ENCODE measurements around the gene RIT1. TPM values are rescaled to one million over a fixed set of nuclear protein-coding genes. Genes with fewer than 3 reads are reported as not detected.

RIT1 gene
- total RNA-seq, 1 experiment from 2014 or later = 26.4 TPM

GRCh38 chr1:155861896-155862295 is 49.3 kb downstream of the RIT1 start:
- Histone ChIP-seq H2BK12ac (ENCODE audit: insufficient read length, low read depth, low read length) (no peak overlapping the region), H3K79me2 (ENCODE audit: insufficient read depth, low read length) (no peaks in the 10 kb centered on the region), H3K79me1 (ENCODE audit: insufficient read depth, low read depth, low read length, poor library complexity, severe bottlenecking) (no peaks in the 10 kb centered on the region), H3K18ac (ENCODE audit: insufficient read length, low read depth, low read length) (no peak overlapping the region), H3T11ph (ENCODE audit: low read length) (no peak overlapping the region), H3K23me2 (ENCODE audit: insufficient read length, low read depth, low read length, poor library complexity, severe bottlenecking) (no peaks in the 10 kb centered on the region), H3K9me3 (ENCODE audit: control insufficient read depth, low read depth, low read length) (no peaks in the 10 kb centered on the region), H3K4me2 (ENCODE audit: insufficient read depth, insufficient read length, low read length) (no peak overlapping the region), H4K91ac (ENCODE audit: insufficient read length, low read depth, low read length) (no peak overlapping the region), H3K27me3 (ENCODE audit: insufficient read depth, low read length) (no peaks in the 10 kb centered on the region), H3K4me1 (ENCODE audit: insufficient read depth, low read length) (no peaks in the 10 kb centered on the region), H2AK5ac (ENCODE audit: insufficient read length, low read length) (no peak overlapping the region), H3K14ac (ENCODE audit: insufficient read depth, low read length) (no peak overlapping the region), H2BK20ac (ENCODE audit: low read depth, low read length, poor library complexity, severe bottlenecking) (no peak overlapping the region), H2BK5ac (ENCODE audit: insufficient read length, low read length) (no peak overlapping the region), H4K20me1 (ENCODE audit: control insufficient read depth, insufficient read depth, insufficient read length) (no peaks in the 10 kb centered on the region), H3K4ac (ENCODE audit: low read depth, low read length) (no peak overlapping the region), H3K27ac (ENCODE audit: insufficient read length, low read depth, low read length) (no peak overlapping the region), H2BK120ac (ENCODE audit: low read depth, low read length, poor library complexity, severe bottlenecking) (no peak overlapping the region), H3K9ac (ENCODE audit: extremely low read depth, insufficient read length, low read length) (no peak overlapping the region), H4K5ac (ENCODE audit: insufficient read length, low read depth, low read length) (no peak overlapping the region), H3K23ac (ENCODE audit: insufficient read length, low read depth, low read length) (no peak overlapping the region), H4K8ac (replicated peaks; ENCODE audit: insufficient read length, low read depth, low read length) (no peak overlapping the region), H2AFZ (ENCODE audit: low read length) (no peak overlapping the region), H3K56ac (ENCODE audit: insufficient read length, low read depth, low read length) (no peak overlapping the region), H2BK15ac (ENCODE audit: low read depth, low read length) (no peak overlapping the region)
- H3K4me1 Mint-ChIP-seq = peaks cover 2 to 3% of the 10 kb centered on the region in 2 experiments; a peak in 2 of 4 replicates
- no peak overlapping the region for H3K4me3 Mint-ChIP-seq
- peaks cover 0 to 2% (median 0%) of the 10 kb centered on the region in 3 experiments; a peak in 1 of 7 replicates for H3K36me3 Mint-ChIP-seq (ENCODE audit: insufficient read depth in 1 of 3, low read depth in 3 of 3)
- H3K9me3 Mint-ChIP-seq = no peaks in the 10 kb centered on the region
- no peak for DNase-seq
- WGBS (ENCODE audit: extremely low coverage, insufficient read length, low lambda C conversion rate) = no CpG with 5 or more reads among the region's 2 CpGs
- peaks cover 17% of the 10 kb centered on the region for H3K27me3 Mint-ChIP-seq (ENCODE audit: low read depth)
- TF ChIP-seq, protein P1, sequence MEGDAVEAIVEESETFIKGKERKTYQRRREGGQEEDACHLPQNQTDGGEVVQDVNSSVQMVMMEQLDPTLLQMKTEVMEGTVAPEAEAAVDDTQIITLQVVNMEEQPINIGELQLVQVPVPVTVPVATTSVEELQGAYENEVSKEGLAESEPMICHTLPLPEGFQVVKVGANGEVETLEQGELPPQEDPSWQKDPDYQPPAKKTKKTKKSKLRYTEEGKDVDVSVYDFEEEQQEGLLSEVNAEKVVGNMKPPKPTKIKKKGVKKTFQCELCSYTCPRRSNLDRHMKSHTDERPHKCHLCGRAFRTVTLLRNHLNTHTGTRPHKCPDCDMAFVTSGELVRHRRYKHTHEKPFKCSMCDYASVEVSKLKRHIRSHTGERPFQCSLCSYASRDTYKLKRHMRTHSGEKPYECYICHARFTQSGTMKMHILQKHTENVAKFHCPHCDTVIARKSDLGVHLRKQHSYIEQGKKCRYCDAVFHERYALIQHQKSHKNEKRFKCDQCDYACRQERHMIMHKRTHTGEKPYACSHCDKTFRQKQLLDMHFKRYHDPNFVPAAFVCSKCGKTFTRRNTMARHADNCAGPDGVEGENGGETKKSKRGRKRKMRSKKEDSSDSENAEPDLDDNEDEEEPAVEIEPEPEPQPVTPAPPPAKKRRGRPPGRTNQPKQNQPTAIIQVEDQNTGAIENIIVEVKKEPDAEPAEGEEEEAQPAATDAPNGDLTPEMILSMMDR (conservative IDR thresholded peaks at IDR 0.05) = no peak
- H3K27ac Mint-ChIP-seq = no peak overlapping the region
